CD4-positive, alpha-beta T cell treated with Interleukin-1 beta for 1 hour (primary cell): ENCODE results near the gene PICK1.
"Not testable (repeated sequence)": the region's sequence is repeated elsewhere in the genome, so short reads cannot be mapped to it uniquely, and the experiment has no call there.

Experiments used
- DNase-seq, 2 donors: peaks; one replicate each; pipeline ENCODE4 v3.0.0-alpha.2; 2020 to 2022

The PICK1 gene

DNA sequence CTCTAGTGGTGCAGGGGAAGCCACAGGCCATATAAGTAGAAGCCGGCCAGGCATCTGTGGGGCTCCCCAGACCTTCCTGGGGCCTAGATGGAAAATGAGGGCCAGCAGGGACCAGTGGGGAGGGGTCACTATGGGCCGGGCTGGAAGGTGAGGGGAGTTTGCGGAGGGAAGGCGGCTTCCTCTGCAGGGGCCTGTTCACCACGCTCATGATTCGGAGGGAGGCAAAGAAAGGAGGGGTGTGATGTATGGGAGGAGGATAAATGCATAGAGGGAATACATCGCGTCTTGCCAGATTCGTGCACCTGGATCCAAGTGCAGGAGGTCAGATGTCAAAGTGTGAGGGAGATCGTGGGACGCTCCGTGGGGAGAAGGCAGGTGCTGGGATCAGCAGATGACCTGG, 19.9 kb downstream of the PICK1 start:
- no peak for DNase-seq

DNA sequence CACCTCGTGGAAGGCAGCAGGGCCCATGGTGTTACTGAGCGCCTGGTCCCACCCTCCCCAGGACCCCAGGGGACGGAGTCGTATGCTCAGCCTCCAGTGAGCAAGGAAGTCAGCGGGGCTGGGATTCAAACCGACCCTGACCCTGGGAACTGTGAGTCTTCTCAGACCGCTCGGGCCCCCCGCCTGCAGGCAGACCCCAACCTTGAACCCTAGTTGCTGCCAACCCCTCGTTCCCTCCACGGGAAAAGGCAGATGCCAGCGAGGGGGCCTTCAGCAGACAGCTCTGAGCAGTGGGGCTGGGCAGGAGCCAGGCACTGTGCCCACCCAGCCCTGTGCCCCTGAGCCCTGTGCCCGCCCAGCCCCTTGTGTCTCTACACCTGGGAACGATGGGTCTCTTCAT, 20.4 kb downstream of the PICK1 start:
- no peak for DNase-seq

- DNase-seq: no peak
Observed at GRCh38 chr22:38078046-38078840, 21.0 kb downstream of the PICK1 start.

GRCh38 chr22:38079208-38079607, 22.0 kb downstream of the PICK1 start:
- DNase-seq: not testable (repeated sequence)

DNA sequence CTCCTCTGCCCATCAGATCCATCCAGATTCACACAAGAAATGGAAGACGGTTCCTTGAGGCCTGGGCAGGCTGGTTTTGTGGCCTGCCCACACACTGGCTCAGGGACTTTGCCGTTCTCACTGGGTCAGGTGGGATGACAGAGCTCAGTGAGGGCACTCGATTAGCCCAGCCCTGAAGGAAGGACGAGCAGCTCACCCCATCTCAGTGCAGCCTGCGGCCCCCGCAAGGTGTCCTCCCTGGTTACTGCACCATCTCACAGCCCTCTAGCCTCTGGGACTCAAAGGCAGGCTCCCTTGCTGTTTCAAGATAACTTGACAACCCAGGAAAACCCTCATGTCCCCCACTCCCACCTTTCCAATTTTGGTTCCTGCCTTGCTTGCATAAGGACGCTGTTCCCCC, 22.6 kb downstream of the PICK1 start:
- no peak for DNase-seq

DNA sequence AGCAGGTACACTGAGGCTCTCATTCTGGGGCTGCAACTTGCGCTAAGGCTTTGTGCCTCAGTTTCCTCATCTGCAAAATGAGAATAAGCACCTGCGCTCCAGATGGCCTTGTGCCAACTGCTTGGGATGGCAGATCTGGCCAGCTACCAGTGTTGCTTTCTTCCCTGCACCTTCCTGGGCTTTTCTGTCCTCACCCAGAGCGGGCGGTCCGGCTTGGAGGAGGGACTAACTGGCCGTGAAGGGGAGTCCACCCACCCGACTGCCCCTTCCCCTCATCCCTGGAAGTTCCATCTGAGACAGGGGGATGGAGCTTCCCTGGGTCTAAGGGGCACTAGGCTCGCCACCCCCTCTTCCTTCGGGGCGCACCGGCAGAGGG, 23.3 kb downstream of the PICK1 start:
- DNase-seq: no peak

DNA sequence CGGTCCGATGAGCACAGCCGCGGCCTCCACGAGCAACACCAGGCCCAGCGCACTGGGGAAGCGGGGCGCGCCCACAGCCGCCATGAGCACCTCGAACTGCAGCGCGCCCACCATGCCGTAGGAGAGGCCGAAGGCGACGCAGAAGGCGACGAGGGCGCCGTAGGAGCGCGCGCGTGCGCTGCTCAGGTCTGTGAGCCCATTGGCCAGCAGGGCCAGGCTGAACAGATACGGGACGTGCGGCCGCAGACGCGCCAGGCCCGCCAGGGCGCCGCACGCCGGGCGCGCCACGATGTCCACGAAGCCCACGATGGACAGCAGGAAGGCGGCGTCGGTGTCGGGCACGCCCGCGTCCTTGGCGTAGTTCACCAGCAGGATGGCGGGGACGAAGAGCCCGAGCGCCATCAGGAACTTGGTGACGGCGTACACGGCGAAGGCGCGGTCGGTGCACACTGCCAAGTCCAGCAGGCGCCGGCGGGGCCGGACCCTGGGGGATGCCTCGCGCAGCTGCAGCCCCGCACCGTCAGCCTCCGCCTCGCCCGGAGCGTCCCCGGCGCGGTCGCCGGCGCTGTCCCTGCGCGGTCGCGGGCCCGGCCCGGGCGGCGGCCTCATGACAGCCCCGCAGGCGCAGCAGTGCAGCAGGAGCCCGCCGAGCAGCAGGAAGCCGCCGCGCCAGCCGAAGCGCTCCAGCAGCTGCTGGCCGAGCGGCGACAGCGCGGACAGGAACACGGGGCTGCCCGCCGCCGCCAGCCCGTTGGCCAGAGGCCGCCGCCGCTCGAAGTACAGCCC, 23.8 kb downstream of the PICK1 start:
- DNase-seq: no peak

DNA sequence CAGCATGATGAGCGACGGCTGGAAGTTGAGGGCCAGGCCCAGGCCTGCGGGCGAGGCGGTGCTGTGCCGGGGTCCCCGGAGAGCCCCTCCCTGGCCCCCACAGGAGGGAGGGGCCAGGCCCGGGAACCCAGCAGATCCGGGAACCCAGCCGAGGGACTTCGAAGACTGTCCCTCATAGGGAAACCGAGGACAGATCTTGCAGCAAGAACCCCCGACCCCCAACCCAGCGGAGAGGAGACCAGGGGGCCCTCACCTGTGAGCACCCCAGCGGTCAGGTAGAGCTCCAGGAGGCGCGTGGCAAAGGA, 24.4 kb downstream of the PICK1 start:
- no peak for DNase-seq

GRCh38 chr22:38081941-38082828, 25.0 kb downstream of the PICK1 start:
- no peak for DNase-seq

DNA sequence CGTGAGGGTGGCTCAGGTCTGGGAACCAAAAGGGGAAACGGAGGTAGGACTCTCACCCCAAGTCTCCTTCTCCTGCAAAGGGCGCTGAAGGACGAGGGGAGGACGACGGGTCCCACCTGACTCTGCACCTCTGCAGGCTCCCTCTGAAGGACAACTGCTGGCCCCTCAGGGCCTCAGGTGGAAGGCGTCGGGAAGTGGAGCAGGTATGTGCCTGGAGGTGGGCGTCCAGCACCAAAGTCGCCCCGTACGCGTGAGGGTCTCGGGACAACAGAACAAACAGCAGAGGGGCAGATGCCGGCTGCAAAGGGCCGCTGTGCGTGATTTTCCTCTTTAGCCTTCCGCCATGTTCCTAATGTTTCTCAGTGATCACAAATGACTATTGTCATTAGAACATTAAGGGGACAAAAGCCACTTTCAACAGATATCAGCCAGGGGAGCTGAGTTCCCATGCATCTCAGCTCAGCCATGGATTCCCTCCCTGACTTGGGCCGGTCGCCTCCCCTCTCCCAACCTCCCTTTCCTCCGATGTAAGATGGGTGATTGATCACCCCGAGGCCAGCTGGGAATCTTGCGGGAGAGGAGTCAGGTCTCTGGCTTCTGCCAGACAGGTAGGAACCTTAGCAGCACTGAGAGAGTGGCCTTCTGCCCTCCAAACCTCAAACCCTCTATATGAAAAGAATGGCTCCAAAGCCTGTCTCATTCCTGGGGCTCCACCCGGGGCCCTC, 25.9 kb downstream of the PICK1 start:
- no peak for DNase-seq

- no peak for DNase-seq
Observed at GRCh38 chr22:38083931-38084631, 26.9 kb downstream of the PICK1 start, which contains the start of gene SLC16A8. TSS of gene SLC16A8 (minus strand) at chr22:38084184. CDS start at chr22:38082873, 1,311 bp downstream.

- DNase-seq: no peak
Observed at GRCh38 chr22:38085056-38085455, 27.9 kb downstream of the PICK1 start.

GRCh38 chr22:38085501-38085900, 28.3 kb downstream of the PICK1 start:
- no peak for DNase-seq

DNA sequence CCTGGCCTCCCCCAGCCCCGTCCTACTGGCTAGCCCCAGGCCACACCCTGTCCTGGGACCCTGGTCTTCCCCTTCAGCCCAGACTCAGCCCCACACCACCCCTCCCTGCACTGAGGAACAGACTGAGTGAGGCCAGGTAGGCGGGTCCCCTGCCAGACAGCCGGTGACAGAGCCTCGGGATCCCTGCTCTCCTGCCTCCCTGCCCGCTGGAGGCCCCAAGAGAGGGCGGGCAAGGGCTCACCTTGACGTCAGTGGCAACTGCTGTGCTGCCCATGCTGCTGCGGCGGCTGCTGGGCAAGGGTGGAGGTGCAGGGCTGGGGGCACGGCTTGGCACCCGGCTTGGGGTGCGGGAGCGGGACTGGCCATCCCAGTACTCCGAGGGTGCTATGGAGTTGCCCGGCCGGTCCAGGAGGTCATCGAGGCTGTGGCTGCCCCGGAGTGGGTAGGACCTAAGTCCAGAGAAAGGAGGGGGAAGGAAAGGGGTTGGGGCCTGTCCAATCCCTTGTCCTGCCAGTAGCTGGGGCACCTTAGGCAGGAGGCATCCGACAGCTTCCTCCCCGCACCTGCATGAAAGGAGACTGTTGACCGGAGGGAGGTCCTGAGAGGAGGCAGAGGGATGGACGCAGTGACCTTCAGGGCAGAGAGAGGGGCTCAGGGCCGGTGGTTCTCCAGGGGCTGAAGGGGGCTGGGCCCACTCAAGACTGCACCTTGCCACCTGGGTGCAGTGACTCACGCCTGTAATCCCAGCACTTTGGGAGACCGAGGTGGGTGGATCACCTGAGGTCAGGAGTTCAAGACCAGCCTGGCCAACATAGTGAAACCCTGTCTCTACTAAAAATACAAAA, 29.0 kb downstream of the PICK1 start:
- DNase-seq: no peak

DNA sequence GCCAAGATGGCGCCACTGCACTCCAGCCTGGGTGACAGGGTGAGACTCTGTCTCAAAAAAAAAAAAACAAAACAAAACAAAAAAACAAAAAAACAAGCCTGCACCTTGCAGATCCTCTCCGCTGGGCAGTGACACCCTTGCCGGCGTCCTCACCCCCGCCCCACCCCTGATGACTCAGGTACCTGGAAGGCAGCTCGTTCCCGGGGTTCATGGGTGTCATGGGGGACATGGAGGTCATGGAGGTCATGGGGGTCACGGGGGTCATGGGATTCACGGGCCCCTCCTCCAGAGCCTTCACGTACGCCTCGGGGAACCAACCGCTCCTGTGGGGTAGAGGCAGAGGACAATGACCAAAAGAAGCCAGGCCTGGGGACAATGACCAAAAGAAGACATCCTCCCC, 29.7 kb downstream of the PICK1 start:
- no peak for DNase-seq

- DNase-seq: no peak
Observed at GRCh38 chr22:38087855-38088254, 30.7 kb downstream of the PICK1 start.

DNA sequence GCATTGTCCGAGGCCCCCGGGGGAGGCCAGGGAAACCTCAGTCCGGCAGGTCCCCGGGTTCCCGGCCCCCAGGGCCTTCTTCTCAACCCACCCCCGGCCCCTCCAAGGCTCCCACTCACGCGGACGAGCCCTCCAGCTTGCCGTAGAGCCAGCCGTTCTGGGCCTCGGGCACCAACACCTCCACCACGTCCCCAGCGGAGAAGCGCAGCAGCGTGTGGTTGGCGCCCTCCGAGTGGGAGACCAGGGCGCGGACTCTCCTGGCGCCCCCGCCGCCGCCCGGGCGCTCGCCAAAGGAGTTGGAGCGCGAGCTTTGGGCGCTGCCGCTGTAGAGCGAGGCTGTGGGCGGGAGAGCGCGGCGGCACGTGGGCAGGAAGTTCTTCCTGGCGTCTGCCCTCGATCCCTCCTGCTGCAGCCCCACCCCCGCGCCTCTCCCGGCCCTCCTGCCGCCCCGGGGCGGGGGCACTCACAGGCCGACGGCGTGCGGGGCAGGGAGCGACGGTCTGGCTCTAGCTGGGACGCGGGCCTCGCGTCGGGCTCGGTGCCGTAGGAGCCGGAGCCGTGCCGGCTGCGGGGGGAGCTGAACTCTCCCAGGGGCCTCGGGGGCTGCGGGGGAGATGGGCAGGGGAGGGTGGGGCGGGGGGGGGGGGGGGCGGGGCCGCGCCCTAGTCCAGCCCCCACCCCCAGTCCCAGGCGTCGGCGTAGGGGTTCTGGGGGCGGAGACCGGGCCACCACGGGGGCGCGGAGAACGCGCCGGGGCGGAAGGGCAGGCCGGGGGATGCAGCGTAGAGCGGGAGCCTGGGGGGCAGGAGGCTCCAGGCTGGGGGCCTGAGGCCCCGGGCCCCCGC, 31.6 kb downstream of the PICK1 start:
- no peak for DNase-seq

- no peak for DNase-seq
Observed at GRCh38 chr22:38089474-38089851, 32.3 kb downstream of the PICK1 start.

DNA sequence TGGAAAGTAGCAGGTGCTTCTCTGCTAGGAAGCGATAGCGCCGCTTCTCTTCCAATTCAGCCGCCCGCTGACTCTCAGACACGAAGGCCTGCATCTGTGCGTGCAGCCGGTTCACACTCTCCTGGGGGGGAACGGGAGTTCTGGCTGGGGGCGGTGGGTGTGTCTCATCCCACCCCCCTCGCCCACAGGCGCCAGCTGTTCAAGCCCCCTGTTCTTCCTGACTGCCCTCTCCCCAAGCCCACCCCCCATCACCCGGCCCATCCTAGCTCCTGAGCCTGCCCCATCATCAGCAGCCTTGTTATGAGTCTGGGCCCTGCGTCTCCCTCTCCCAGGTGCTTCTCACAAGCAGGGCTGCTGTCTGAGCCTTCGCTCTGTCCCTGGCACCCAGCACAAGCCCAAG, 39.9 kb downstream of the PICK1 start:
- no peak for DNase-seq
